ENCODE results near the gene DUSP5.

DNA sequence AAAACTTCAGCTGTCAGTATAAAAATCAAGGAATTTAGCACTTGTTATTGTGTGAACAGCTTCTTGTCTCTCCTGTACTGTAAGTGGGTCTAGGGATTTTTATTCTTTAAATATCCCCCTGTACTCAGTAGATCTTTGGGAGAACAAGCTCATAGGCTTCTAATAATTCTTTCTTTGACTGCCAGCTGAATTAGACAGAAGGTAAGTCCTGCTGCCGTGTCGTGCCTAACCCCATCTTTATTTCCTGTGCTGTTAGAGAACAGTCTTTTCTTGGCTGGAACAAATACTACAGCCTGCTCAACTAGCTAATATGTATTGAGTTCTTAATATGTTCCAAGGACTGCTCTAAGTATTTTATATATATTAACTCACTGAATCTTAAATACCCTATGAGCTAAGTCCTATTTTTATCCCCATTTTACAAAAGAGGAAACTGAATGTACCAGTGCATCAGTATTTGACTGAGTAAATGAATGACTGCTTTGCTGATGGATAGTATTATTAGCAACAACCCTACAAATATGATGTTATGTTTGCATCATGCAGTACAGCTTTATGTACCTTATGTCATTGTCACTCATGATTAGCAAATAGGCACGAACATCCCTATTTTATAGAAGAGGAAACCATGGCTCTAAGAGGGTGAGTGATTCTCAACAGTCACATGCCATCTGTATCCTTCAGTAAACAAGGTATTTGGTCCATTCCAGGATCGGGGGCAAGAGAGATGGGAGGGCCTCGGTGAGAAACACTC lies 5.5 kb upstream of the DUSP5 start:
- TF ChIP-seq POLR2A (IDR thresholded peaks at IDR 0.05): no peak
- TF ChIP-seq, protein P1, sequence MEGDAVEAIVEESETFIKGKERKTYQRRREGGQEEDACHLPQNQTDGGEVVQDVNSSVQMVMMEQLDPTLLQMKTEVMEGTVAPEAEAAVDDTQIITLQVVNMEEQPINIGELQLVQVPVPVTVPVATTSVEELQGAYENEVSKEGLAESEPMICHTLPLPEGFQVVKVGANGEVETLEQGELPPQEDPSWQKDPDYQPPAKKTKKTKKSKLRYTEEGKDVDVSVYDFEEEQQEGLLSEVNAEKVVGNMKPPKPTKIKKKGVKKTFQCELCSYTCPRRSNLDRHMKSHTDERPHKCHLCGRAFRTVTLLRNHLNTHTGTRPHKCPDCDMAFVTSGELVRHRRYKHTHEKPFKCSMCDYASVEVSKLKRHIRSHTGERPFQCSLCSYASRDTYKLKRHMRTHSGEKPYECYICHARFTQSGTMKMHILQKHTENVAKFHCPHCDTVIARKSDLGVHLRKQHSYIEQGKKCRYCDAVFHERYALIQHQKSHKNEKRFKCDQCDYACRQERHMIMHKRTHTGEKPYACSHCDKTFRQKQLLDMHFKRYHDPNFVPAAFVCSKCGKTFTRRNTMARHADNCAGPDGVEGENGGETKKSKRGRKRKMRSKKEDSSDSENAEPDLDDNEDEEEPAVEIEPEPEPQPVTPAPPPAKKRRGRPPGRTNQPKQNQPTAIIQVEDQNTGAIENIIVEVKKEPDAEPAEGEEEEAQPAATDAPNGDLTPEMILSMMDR (IDR thresholded peaks at IDR 0.05): no peak

Data from stomach (tissue), 4 donors.